DND-41 (cell line): ENCODE data around the gene CXorf38.

Experiments used
- EZH2 ChIP-seq: IDR thresholded peaks from 3 replicates; pipeline ENCODE4 v1.6.1; 2012; ENCODE audit warnings: borderline replicate concordance, low read depth, mild to moderate bottlenecking, moderate library complexity, low read length, inconsistent platforms; ENCODE audit not compliant: severe bottlenecking
- TF ChIP-seq, protein P1 (sequence below): IDR thresholded peaks from 2 replicates; pipeline ENCODE4 v1.5.1; 2012; ENCODE audit warnings: borderline replicate concordance, low read length, moderate library complexity, mild to moderate bottlenecking; ENCODE audit not compliant: poor library complexity, severe bottlenecking; ENCODE audit errors: extremely low read depth

DNA sequence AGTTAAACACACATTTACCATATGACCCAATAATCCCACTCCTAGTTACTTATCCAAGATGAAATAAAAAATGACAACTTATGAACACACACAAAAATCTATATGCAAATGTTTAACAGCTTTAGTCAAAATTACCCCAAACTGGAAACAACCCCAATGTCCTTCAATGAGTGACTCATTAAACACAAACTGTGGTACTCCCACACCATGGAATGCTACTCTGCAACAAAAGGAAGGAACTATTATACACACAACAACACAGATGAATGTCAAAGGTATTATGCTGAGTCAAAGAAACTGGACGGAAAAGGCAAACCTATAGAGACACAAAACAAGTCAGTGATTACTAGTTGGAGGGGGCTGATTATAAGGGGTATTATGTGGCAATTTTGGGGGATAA lies 47.4 kb upstream of the CXorf38 start:
- TF ChIP-seq, protein P1, sequence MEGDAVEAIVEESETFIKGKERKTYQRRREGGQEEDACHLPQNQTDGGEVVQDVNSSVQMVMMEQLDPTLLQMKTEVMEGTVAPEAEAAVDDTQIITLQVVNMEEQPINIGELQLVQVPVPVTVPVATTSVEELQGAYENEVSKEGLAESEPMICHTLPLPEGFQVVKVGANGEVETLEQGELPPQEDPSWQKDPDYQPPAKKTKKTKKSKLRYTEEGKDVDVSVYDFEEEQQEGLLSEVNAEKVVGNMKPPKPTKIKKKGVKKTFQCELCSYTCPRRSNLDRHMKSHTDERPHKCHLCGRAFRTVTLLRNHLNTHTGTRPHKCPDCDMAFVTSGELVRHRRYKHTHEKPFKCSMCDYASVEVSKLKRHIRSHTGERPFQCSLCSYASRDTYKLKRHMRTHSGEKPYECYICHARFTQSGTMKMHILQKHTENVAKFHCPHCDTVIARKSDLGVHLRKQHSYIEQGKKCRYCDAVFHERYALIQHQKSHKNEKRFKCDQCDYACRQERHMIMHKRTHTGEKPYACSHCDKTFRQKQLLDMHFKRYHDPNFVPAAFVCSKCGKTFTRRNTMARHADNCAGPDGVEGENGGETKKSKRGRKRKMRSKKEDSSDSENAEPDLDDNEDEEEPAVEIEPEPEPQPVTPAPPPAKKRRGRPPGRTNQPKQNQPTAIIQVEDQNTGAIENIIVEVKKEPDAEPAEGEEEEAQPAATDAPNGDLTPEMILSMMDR = no peak
- no peak for TF ChIP-seq EZH2
